B cell (primary cell): ENCODE data around the gene MAGEA12.
"Not testable (repeated sequence)": the region's sequence is repeated elsewhere in the genome, so short reads cannot be mapped to it uniquely, and the experiment has no call there.

ENCODE experiments used
- EZH2 ChIP-seq: IDR thresholded peaks from 2 replicates; pipeline ENCODE4 v1.6.1; 2012; ENCODE audit warnings: borderline replicate concordance, low read depth, mild to moderate bottlenecking, moderate library complexity, low read length; ENCODE audit not compliant: insufficient read depth, poor library complexity, severe bottlenecking
- TF ChIP-seq, protein P1 (sequence below): fragments of 200-600 bp; IDR thresholded peaks from one replicate; pipeline ENCODE4 v1.8.0; 2022; ENCODE audit warnings: antibody characterized with exemption, mild to moderate bottlenecking

DNA sequence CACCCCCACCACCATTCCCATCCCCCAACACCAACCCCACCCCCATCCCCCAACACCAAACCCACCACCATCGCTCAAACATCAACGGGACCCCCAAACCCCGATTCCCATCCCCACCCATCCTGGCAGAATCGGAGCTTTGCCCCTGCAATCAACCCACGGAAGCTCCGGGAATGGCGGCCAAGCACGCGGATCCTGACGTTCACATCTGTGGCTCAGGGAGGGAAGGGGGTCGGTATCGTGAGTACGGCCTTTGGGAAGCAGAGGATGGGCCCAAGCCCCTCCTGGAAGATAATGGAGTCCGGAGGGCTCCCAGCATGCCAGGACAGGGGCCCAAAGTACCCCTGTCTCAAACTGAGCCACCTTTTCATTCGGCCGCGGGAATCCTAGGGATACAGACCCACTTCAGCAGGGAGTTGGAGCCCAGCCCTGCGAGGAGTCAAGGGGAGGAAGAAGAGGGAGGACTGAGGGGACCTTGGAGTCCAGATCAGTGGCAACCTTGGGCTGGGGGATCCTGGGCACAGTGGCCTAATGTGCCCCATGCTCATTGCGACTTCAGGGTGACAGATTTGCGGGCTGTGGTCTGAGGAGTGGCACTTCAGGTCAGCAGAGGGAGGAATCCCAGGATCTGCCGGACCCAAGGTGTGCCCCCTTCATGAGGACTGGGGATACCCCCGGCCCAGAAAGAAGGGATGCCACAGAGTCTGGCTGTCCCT is 744 bp downstream of the MAGEA12 start:
- TF ChIP-seq, protein P1, sequence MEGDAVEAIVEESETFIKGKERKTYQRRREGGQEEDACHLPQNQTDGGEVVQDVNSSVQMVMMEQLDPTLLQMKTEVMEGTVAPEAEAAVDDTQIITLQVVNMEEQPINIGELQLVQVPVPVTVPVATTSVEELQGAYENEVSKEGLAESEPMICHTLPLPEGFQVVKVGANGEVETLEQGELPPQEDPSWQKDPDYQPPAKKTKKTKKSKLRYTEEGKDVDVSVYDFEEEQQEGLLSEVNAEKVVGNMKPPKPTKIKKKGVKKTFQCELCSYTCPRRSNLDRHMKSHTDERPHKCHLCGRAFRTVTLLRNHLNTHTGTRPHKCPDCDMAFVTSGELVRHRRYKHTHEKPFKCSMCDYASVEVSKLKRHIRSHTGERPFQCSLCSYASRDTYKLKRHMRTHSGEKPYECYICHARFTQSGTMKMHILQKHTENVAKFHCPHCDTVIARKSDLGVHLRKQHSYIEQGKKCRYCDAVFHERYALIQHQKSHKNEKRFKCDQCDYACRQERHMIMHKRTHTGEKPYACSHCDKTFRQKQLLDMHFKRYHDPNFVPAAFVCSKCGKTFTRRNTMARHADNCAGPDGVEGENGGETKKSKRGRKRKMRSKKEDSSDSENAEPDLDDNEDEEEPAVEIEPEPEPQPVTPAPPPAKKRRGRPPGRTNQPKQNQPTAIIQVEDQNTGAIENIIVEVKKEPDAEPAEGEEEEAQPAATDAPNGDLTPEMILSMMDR: not testable (repeated sequence)
- not testable (repeated sequence) for TF ChIP-seq EZH2
